GM18519 (cell line): ENCODE data around the gene KIAA0825.
"Not testable (repeated sequence)": the region's sequence is repeated elsewhere in the genome, so short reads cannot be mapped to it uniquely, and the experiment has no call there.

ENCODE experiments used
- ATAC-seq: cut with Tn5 transposase; IDR thresholded peaks from one replicate; pipeline ENCODE4 v1.9.1; 2021; ENCODE audit warnings: mild to moderate bottlenecking, moderate library complexity; ENCODE audit not compliant: unreplicated experiment, low FRiP score

KIAA0825 gene

DNA sequence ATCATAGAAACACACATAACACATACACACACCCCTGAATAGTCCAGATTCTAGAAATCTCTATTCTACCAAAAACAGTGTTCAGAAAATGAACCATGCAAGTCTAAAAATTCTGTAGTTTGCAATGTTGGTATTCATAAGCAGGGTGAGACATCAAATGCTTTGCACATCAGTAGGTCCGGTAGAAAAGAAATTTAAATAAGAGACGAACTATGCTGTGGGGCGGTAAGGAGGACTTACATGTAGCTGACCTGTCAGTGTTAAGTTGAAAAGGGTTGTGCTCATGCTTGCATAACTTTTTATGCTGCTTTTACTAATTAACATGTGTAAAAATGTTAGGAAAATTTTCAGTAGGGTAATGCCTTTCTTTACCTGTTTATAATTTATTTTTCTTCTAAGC lies 409.1 kb downstream of the KIAA0825 start:
- ATAC-seq = no peak

GRCh38 chr5:94199566-94199965 lies 418.8 kb downstream of the KIAA0825 start:
- no peak for ATAC-seq

- ATAC-seq = no peak
Measured at GRCh38 chr5:94197970-94198369, 420.4 kb downstream of the KIAA0825 start.

- ATAC-seq = no peak
Measured at GRCh38 chr5:94196953-94197352, 421.5 kb downstream of the KIAA0825 start.

DNA sequence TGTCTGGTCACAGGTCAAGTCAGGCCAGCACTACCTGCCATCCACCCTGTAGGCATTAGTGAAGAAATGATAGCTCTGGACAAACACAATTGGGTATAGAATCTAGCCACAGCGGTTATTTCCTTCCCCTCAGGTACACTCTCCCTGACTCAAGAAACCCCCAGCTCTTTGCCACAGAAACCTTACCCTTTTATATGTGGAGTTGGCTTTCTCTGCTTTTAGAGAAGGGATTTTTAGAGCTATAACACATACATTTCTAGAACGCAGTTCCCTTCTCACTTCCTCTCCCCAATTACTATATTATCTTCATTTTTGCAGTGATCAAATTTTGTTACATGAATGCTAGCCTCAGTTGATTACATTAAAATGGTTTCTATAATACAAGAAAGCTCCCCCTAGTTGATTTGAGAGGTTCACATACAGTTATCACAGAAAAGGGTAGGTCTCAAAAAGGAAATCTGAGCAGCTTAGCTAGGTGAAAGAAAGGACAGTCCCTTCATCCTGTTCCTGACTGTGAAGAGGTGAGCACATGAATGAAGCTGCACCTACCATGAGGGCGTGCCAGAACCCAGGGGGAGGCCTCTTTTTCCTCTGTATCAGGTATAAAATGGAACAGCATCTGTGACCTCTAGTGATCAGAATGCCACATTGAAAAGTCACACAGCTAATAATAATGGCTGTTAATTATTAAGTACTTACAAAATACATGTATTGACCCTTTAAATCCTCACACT lies 425.6 kb downstream of the KIAA0825 start:
- no peak for ATAC-seq

- no peak for ATAC-seq
Measured at GRCh38 chr5:94191604-94192003, 426.8 kb downstream of the KIAA0825 start.

- ATAC-seq = no peak
Measured at GRCh38 chr5:94188725-94189124, 429.7 kb downstream of the KIAA0825 start.

- no peak for ATAC-seq
Measured at GRCh38 chr5:94184870-94185269, 433.5 kb downstream of the KIAA0825 start.

DNA sequence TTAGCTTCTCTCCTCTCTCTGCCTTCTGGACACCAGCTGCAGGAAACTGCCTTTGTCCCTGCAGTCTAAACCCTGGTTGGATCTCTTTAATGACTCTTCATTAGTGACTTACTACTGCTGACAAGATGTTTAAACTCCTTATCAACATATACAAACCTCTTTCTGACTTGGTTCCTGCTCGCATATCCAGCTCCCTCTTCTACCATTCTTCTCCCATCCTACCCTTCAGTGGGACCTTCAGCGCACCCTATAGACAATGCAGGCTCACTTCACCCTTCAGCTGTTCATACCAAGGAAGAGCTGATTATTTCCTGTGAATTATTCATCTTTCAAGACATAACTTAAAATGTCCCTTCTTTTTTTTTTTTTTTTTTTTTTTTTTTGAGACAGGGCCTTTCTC lies 436.5 kb downstream of the KIAA0825 start:
- ATAC-seq = peak; percentile 70

- ATAC-seq = no peak
Measured at GRCh38 chr5:94180761-94181160, 437.6 kb downstream of the KIAA0825 start.

- ATAC-seq = no peak
Measured at GRCh38 chr5:94175912-94176311, 442.5 kb downstream of the KIAA0825 start.

- no peak for ATAC-seq
Measured at GRCh38 chr5:94174748-94175411, 443.5 kb downstream of the KIAA0825 start.

GRCh38 chr5:94173100-94173499 lies 445.3 kb downstream of the KIAA0825 start:
- no peak for ATAC-seq

- not testable (repeated sequence) for ATAC-seq
Measured at GRCh38 chr5:94171070-94171469, 447.3 kb downstream of the KIAA0825 start.

- ATAC-seq = peak; percentile 86
Measured at GRCh38 chr5:94170158-94170557, 448.2 kb downstream of the KIAA0825 start.

DNA sequence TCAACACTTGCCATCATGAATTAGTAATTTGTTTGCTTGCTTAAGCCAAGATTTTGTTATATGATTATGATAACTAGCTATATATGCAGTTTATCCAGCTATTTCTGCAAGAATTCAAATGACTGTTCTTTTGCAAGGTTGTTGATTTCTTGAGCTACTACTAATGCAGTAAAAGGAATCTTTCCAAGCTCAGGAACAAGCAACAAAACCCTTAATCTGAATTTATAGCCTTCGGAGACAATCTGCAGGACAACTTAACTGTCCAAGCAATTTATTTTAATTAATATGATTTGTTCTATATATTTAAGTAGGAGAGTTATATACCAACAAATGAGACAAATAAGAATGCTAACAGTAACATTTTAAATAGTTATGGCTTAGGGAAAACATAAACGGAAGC lies 450.3 kb downstream of the KIAA0825 start:
- no peak for ATAC-seq

DNA sequence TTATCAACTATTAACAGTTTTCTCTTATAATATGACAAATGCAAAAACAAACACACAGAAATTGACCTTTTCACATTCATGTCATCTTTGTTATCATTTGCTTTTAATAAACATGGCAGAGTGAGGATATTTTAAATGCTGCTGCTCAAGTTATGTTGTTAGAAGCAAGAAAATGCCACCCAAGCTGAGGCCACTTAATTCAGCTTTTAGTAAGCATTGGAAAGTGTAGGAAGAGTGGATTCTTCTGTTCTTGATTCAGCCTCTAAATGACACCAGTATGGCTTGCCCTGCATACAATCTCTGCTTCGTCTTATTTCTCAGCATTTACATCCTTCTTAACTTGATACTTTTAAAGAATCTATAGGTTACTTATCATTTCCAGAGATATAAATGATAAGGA lies 456.6 kb downstream of the KIAA0825 start:
- ATAC-seq = no peak

DNA sequence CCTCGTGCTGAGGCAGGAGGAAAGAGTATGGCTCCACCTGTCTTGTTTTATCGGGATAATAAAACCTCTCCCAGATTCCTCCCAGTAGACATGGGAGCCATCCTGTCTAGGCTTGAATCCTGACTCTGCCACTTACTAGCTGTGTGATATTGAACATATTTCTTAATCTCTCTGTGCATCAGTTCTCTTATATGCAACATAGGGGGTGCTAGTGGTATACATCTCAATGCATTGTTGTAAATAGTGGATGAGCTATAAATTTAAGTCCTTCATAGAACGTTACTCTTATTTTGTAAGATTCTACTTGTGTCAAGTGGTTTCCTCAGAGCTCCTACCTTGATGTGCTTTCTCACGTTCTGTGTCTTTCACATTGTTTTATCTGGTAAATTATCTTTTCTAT lies 459.3 kb downstream of the KIAA0825 start:
- no peak for ATAC-seq

- ATAC-seq = no peak
Measured at GRCh38 chr5:94157704-94158539, 460.5 kb downstream of the KIAA0825 start.

- ATAC-seq = no peak
Measured at GRCh38 chr5:94154672-94155071, 463.7 kb downstream of the KIAA0825 start.

GRCh38 chr5:94153736-94154450 lies 464.5 kb downstream of the KIAA0825 start:
- peak; percentile 34 for ATAC-seq
